ENCODE results near the gene RPS6KA2. TPM values are rescaled to one million over a fixed set of nuclear protein-coding genes. Genes with fewer than 3 reads are reported as not detected.

RPS6KA2 gene
- total and polyA plus RNA-seq, 2 donors (not counting 1 experiment from before 2014, with no cell fraction given), result 2.2 to 16.0 TPM

GRCh38 chr6:166648846-166649245 lies 21.8 kb upstream of the RPS6KA2 start:
- Histone ChIP-seq H3K79me2 (ENCODE audit: control insufficient read depth, insufficient read depth, low read length) (no peaks in the 10 kb centered on the region), H4K20me1 (ENCODE audit: control insufficient read depth, insufficient read depth, low read length, poor library complexity, severe bottlenecking) (no peaks in the 10 kb centered on the region), H3K9me3 (ENCODE audit: control extremely low read depth in 1 of 3, control insufficient read depth in 2 of 3, insufficient read depth in 1 of 3, low read length in 2 of 3) (peaks cover 3 to 7% (median 3%) of the 10 kb centered on the region in 3 donors), H3K4me2 (replicated peaks; ENCODE audit: low read depth, low read length, poor library complexity, severe bottlenecking) (no peak overlapping the region), H3K27me3 (replicated peaks in 1 of 4; ENCODE audit: control extremely low read depth in 1 of 4, control insufficient read depth in 3 of 4, insufficient read depth in 4 of 4, low read length in 3 of 4) (peaks cover 0 to 3% (median under 1%) of the 10 kb centered on the region in 4 experiments), H2AFZ (ENCODE audit: insufficient read depth, low read depth, low read length, poor library complexity, severe bottlenecking) (no peak overlapping the region), H3K27ac (ENCODE audit: low read length in 2 of 2) (no peak overlapping the region), H3K9ac (ENCODE audit: low read length) (no peak overlapping the region), H3K4me1 (ENCODE audit: control insufficient read depth in 2 of 2, insufficient read depth in 2 of 2, low read length in 2 of 2) (no peaks in the 10 kb centered on the region), H3K36me3 (replicated peaks in 1 of 2; ENCODE audit: control extremely low read depth in 1 of 2, control insufficient read depth in 1 of 2, extremely low read depth in 1 of 2, insufficient read depth in 2 of 2, low read length in 1 of 2) (no peaks in the 10 kb centered on the region), H3K4me3 (ENCODE audit: control extremely low read depth in 1 of 5, extremely low read depth in 1 of 5, insufficient read depth in 1 of 5, low read depth in 2 of 5, low read length in 4 of 5) (no peak overlapping the region)
- Mint-ChIP-seq H3K4me3 (no peak overlapping the region), H3K27me3 (peaks cover 3% of the 10 kb centered on the region), H3K27ac (no peak overlapping the region), H3K4me1 (no peaks in the 10 kb centered on the region), H3K9me3 (ENCODE audit: insufficient read depth) (peaks cover 2% of the 10 kb centered on the region)
- ATAC-seq (ENCODE audit: low read depth), result no peak
- WGBS (ENCODE audit: insufficient coverage), result 90% methylated on average over 9 of the region's 9 CpGs
- ChIA-PET CTCF (no interaction called here), POLR2A (no interaction called here)
- TF ChIP-seq CTCF (IDR thresholded peaks at IDR 0.05) (no peak), EZH2 (IDR thresholded peaks at IDR 0.05; ENCODE audit: borderline replicate concordance, insufficient read depth, low read depth, low read length, poor library complexity, severe bottlenecking) (no peak)
- intact Hi-C loops (cut with micrococcal nuclease), result no loop called here
- DNase-seq, result no peak

GRCh38 chr6:166647896-166648295 lies 20.8 kb upstream of the RPS6KA2 start:
- POLR2A ChIA-PET, result no interaction called here
- H2AFZ ChIP-seq (ENCODE audit: insufficient read depth, low read depth, low read length, poor library complexity, severe bottlenecking), result no peak overlapping the region
- H3K9me3 Mint-ChIP-seq (ENCODE audit: insufficient read depth), result peaks cover 6% of the 10 kb centered on the region
- CTCF ChIA-PET, result no interaction called here
- H3K4me1 ChIP-seq (ENCODE audit: control insufficient read depth in 2 of 2, insufficient read depth in 2 of 2, low read length in 2 of 2), result no peaks in the 10 kb centered on the region
- DNase-seq, result no peak
- H3K4me2 ChIP-seq (replicated peaks; ENCODE audit: low read depth, low read length, poor library complexity, severe bottlenecking), result no peak overlapping the region
- H3K36me3 ChIP-seq (replicated peaks in 1 of 2; ENCODE audit: control extremely low read depth in 1 of 2, control insufficient read depth in 1 of 2, extremely low read depth in 1 of 2, insufficient read depth in 2 of 2, low read length in 1 of 2), result no peaks in the 10 kb centered on the region
- H4K20me1 ChIP-seq (ENCODE audit: control insufficient read depth, insufficient read depth, low read length, poor library complexity, severe bottlenecking), result no peaks in the 10 kb centered on the region
- no peak overlapping the region for H3K4me3 ChIP-seq (ENCODE audit: control extremely low read depth in 1 of 5, extremely low read depth in 1 of 5, insufficient read depth in 1 of 5, low read depth in 2 of 5, low read length in 4 of 5)
- ATAC-seq (ENCODE audit: low read depth), result no peak
- H3K9ac ChIP-seq (ENCODE audit: low read length), result no peak overlapping the region
- TF ChIP-seq CTCF (IDR thresholded peaks at IDR 0.05), result no peak
- no peak for TF ChIP-seq EZH2 (IDR thresholded peaks at IDR 0.05; ENCODE audit: borderline replicate concordance, insufficient read depth, low read depth, low read length, poor library complexity, severe bottlenecking)
- H3K4me3 Mint-ChIP-seq, result no peak overlapping the region
- no peaks in the 10 kb centered on the region for H3K79me2 ChIP-seq (ENCODE audit: control insufficient read depth, insufficient read depth, low read length)
- H3K9me3 ChIP-seq (ENCODE audit: control extremely low read depth in 1 of 3, control insufficient read depth in 2 of 3, insufficient read depth in 1 of 3, low read length in 2 of 3), result peaks cover 5 to 13% (median 11%) of the 10 kb centered on the region in 3 donors
- no peaks in the 10 kb centered on the region for H3K4me1 Mint-ChIP-seq
- peaks cover 0 to 5% (median 0%) of the 10 kb centered on the region in 4 experiments for H3K27me3 ChIP-seq (replicated peaks in 1 of 4; ENCODE audit: control extremely low read depth in 1 of 4, control insufficient read depth in 3 of 4, insufficient read depth in 4 of 4, low read length in 3 of 4)
- intact Hi-C loops (cut with micrococcal nuclease), result no loop called here
- no peak overlapping the region for H3K27ac Mint-ChIP-seq
- no peak overlapping the region for H3K27ac ChIP-seq (ENCODE audit: low read length in 2 of 2)
- WGBS (ENCODE audit: insufficient coverage), result 94% methylated on average over 11 of the region's 11 CpGs
- H3K27me3 Mint-ChIP-seq, result peaks cover 4% of the 10 kb centered on the region

Data from B cell (primary cell).